ENCODE results near the gene WDR90. TPM values are rescaled to one million over a fixed set of nuclear protein-coding genes. Genes with fewer than 3 reads are reported as not detected.

Gene WDR90
- total and polyA plus RNA-seq, 2 of the 13 experiments (the other 11 are each of a cell fraction or from before 2014, with no cell fraction given): 14.9 to 28.9 TPM

DNA sequence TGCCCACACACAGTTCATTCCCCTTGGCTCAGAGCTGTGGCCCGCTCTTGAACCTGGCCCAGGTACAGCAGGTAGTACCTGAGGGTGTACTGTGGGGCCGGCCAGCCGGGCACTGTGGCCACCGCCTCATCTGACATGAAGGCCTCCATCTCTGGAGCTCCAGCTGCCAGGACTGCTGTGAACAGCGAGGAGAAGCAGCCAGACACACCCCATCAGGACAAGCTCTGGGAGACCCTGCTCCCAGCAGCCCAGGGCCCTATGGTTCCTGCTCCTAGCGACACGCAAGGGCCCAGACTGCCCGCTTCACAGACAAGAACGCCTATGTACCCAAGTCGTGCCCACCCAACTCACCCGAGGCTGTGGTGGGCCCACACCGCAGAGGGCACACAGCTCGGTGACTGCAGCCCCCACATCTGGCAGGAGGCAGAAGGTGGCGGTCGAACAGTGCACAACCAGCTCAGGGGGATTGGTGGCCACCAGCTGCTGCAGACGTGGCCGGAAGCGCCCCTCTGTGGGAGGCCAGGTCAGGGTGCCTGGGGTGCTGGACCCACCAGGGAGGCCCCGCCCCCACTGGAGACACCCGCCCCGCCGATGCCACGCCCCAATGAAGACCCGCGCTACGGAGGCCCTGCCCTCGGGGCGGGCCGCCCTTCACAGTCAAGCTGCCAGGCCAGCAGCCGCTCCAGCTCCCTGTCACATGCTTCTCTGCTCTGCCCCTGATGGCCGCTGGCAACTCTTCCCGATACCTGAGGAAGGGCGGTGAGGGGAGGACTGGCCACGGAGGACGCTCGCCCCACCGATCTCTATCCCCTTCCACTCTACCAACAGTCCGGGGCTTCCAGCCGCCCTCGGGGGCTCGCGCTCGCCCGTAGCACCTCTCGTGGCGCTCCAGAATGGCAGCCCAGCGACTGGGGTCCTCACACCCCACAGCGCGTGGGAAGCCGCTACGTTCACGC is 30.0 kb downstream of the WDR90 start (continued):
- 0 out of 2 replicates have a peak, but pooled peaks have one; percentile 45 for TF ChIP-seq ARNT2 (CRISPR knock-in tag; IDR thresholded peaks at IDR 0.05; ENCODE audit: low read depth)
- no peak for TF ChIP-seq ZKSCAN8 (CRISPR knock-in tag; IDR thresholded peaks at IDR 0.05; ENCODE audit: borderline replicate concordance)
- TF ChIP-seq SATB2 (CRISPR knock-in tag; IDR thresholded peaks at IDR 0.05): no peak
- peak; percentile 44; the same call in 1 of the 2 replicates for TF ChIP-seq MED1 (CRISPR knock-in tag; IDR thresholded peaks at IDR 0.05)
- no peak for TF ChIP-seq KAT2B (IDR thresholded peaks at IDR 0.05; ENCODE audit: borderline replicate concordance, low read depth, low read length)
- TF ChIP-seq PHB2 (IDR thresholded peaks at IDR 0.05; ENCODE audit: partially characterized antibody): no peak
- no peak for TF ChIP-seq ZFP36L1 (CRISPR knock-in tag; IDR thresholded peaks at IDR 0.05)
- no peak for TF ChIP-seq ZNF569 (CRISPR knock-in tag; IDR thresholded peaks at IDR 0.05; ENCODE audit: borderline replicate concordance)
- peak; percentile 61 for TF ChIP-seq MYC (CRISPR knock-in tag; IDR thresholded peaks at IDR 0.05; ENCODE audit: borderline replicate concordance)
- no peak for TF ChIP-seq NFE2 (CRISPR knock-in tag; IDR thresholded peaks at IDR 0.05)
- peak; percentile 80 for TF ChIP-seq DRAP1 (CRISPR knock-in tag; IDR thresholded peaks at IDR 0.05)
- TF ChIP-seq KAT7 (CRISPR knock-in tag; IDR thresholded peaks at IDR 0.05; ENCODE audit: borderline replicate concordance): 0 out of 2 replicates have a peak, but pooled peaks have one; percentile 44
- TF ChIP-seq, protein P1, sequence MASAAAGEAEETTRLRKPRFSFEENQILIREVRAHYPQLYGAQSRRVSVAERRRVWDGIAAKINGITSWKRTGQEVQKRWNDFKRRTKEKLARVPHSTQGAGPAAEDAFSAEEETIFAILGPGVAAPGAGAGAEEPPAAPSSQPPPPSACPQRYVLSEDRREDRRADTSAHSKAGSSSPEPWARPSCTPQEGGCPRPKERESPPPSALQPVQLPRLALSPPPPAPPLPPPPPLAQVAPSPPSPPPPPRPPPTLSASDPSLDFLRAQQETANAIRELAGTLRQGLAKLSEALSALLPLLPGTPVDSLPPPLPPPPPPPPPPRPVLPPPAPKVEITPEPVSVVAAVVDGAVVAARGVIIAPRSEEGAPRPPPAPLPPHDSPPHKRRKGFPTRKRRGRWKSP (CRISPR knock-in tag; IDR thresholded peaks at IDR 0.05): no peak
- TF ChIP-seq, protein P2, sequence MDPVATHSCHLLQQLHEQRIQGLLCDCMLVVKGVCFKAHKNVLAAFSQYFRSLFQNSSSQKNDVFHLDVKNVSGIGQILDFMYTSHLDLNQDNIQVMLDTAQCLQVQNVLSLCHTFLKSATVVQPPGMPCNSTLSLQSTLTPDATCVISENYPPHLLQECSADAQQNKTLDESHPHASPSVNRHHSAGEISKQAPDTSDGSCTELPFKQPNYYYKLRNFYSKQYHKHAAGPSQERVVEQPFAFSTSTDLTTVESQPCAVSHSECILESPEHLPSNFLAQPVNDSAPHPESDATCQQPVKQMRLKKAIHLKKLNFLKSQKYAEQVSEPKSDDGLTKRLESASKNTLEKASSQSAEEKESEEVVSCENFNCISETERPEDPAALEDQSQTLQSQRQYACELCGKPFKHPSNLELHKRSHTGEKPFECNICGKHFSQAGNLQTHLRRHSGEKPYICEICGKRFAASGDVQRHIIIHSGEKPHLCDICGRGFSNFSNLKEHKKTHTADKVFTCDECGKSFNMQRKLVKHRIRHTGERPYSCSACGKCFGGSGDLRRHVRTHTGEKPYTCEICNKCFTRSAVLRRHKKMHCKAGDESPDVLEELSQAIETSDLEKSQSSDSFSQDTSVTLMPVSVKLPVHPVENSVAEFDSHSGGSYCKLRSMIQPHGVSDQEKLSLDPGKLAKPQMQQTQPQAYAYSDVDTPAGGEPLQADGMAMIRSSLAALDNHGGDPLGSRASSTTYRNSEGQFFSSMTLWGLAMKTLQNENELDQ (CRISPR knock-in tag; IDR thresholded peaks at IDR 0.05; ENCODE audit: borderline replicate concordance): no peak
- peak; percentile 70; the same call in 1 of the 2 replicates for TF ChIP-seq HOXA7 (CRISPR knock-in tag; IDR thresholded peaks at IDR 0.05)
- TF ChIP-seq ARNTL (CRISPR knock-in tag; IDR thresholded peaks at IDR 0.05): peak; percentile 68
- no peak for TF ChIP-seq ARID3A (IDR thresholded peaks at IDR 0.05; ENCODE audit: low read depth, low read length)
- no peak for TF ChIP-seq MAFF (IDR thresholded peaks at IDR 0.05; ENCODE audit: low read depth, low read length)
- no peak for TF ChIP-seq ZSCAN20 (CRISPR knock-in tag; IDR thresholded peaks at IDR 0.05; ENCODE audit: borderline replicate concordance)
- TF ChIP-seq ZNF678 (CRISPR knock-in tag; IDR thresholded peaks at IDR 0.05): no peak
- TF ChIP-seq HOMEZ (CRISPR knock-in tag; IDR thresholded peaks at IDR 0.05; ENCODE audit: low read depth): no peak
- TF ChIP-seq CC2D1A (CRISPR knock-in tag; IDR thresholded peaks at IDR 0.05): peak; percentile 22; the same call in 1 of the 2 replicates
- no peak for TF ChIP-seq ELF4 (CRISPR knock-in tag; IDR thresholded peaks at IDR 0.05; ENCODE audit: borderline replicate concordance)
